HG02642 (cell line): ENCODE results near the gene DLX1.
"Not testable (repeated sequence)": the region's sequence is repeated elsewhere in the genome, so short reads cannot be mapped to it uniquely, and the experiment has no call there.

Source experiments
- ATAC-seq: cut with Tn5 transposase; IDR thresholded peaks from one replicate; pipeline ENCODE4 v1.9.1; 2021; ENCODE audit warnings: mild to moderate bottlenecking; ENCODE audit not compliant: unreplicated experiment, poor library complexity

The DLX1 gene

DNA sequence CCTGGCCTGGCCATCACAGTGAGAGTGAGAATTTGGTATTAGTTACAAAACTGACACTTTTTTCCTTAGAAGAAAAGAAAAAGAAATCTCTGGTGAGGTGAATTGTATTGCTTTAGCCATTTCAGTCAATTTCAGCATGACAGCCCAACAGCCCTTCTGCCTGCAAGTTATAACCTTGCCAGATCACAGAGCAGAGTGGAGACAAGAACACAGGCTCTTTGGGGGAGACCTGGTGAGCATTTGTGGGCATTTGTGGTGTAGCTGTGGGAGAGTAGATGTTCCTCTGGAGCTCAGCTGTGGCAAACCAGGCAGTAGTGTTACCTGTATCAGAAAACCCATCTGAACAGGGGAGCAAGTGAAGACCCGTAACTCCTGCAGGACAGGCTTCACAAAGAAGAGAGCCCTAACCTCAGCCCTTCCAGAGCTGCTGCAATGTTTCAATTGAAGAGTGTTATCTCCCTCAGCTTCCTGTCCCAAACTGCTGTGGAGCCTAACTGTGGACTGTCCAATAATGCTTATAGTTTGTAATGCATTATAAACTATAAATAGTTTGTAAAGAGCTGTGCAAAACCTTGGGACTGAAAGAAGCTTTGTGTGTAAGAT, 22.8 kb upstream of the DLX1 start:
- ATAC-seq: no peak

DNA sequence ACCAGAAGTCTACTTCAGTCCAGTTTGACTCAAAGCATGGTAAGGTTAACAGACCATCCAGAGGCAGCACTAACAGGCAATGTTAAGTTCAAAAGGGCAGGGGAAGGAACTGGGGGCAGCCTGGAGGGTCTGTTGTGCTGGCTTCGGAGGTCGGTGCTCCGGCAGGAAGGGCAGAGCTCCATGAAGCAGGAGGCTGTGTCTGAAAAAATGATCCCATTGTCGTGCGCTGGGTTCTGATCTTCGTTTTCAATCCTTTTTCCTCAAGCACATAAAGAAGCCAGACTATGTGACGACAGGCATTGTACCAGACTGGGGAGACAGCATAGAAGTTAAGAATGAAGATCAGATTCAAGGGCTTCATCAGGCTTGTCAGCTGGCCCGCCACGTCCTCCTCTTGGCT, 21.9 kb upstream of the DLX1 start:
- ATAC-seq: no peak

DNA sequence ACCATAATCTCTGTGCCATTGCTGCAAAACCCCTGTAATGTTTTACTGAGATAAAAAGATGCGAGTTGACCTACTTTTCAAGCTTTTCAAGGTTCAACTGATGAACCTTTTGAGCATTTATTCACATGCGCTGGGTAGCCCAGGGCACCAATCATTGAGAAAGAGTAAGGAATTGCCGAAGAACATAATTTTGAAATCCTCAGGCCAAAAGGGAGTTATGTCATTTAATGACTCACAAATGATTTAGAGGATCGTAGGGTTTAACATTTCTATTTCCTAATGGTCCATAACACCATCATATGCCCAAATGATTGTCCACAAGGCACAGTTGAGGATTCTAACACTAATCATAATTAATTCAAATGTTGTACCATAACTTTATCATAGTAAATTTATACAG, 20.2 kb upstream of the DLX1 start:
- no peak for ATAC-seq

DNA sequence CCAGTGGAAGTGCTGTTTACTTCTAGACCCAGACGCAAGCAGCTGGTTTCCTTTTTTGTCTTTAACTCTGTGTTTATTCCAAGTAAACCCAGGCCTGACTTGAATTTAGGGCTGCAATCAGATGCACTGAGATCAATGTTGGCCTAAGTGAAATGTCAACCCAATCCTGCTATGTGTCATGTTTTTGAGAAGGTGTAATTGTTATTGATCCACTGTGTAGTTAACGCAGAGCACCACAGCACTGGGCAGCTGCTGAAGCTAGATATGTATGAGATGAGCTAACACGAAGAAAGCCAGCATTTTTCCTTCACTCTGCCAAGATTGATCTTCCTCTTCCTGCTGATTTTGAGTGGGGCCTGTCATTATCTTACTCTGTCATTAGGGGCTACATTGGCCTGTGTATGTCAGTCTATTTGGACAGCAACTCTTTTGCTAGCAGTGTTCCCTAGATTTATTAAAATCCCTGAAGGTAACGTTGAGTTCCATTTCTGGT, 18.9 kb upstream of the DLX1 start:
- ATAC-seq: no peak

DNA sequence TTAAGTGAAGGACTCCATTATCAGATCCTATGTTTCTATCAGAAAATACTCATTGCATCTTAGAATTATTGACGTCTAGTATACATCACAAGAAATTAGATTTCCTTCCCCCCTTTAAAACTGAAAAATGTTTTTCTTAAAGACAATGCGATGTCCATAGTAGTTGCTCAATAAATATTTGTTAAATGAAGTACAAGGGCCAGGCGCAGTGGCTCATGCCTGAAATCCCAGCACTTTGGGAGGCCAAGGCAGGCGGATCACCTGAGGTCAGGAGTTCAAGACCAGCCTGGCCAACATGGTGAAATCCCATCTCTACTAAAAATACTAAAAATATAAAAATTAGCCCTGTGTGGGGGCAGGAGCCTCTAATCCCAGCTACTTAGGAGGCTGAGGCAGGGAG, 17.4 kb upstream of the DLX1 start:
- ATAC-seq: not testable (repeated sequence)

DNA sequence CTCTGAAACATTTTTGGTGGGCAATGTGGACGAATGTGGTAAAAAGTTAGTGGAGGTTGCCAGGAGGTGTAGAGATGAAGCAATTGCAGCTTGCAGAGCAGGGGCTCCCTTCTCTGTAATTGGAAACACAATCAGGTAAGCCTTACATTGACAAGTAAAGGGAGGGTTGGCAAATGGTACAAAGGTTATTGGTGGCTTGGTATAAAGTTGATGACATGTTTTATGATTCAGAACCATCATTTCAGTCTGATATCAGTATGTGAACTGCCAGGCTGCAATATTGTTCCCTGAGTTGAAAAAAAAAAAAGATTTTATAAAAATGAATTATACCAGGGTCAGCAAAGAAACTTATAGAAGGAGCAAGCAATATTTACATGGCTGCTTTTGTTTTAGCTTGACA, 14.4 kb upstream of the DLX1 start:
- no peak for ATAC-seq

DNA sequence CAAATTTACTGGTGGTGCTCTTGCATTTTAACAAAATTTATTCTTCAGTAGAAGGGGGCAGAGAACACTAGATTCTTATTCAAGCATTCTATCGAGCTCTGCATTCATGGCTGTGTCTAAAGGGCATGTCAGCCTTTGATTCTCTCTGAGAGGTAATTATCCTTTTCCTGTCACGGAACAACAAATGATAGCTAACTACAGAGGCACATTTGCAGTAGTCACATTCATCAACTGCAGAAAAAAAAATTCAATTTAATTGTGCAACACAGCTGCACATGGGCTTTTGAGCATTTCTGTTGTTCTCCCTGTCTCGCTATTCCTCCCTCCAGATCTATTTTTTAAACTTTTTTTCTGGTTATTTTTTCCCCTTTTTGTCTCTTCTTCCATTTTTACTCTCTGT, 13.0 kb upstream of the DLX1 start:
- no peak for ATAC-seq

DNA sequence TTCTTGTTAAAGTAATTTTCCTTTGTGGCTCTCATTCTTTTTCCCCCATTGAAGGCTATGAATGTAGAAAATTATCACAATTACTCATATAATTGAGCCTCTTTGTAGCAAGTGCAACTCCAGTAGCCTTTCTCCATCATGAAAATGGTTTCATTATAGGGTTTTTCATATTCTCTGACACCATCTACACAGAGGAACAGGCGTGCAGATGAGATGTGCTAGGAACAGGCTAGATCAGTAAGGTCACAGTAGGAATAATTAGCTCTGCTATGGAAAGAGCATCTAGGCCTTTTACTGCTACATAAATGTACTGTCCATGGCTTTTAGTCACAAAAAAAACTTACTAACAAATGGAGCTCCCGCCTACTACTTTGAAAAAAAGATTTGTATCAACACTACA, 12.6 kb upstream of the DLX1 start:
- no peak for ATAC-seq

DNA sequence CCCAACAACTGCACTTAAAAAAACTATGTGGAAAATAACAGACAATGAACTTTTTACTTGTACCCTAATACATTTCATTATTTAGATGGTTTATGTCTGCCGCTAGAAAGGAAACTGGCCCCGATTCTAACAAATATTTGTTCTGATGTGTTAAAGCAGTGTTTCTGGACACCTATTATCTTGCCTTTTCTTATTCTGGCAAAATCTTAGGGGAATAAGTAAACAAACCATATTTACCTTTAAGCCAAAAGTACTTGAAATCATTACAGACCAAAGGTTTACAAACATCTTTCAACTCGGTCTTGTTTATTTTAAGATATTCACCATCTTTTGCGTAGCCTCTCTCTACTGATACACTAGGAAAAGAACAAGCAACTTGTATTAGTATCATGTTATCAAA, 11.8 kb upstream of the DLX1 start:
- ATAC-seq: no peak

DNA sequence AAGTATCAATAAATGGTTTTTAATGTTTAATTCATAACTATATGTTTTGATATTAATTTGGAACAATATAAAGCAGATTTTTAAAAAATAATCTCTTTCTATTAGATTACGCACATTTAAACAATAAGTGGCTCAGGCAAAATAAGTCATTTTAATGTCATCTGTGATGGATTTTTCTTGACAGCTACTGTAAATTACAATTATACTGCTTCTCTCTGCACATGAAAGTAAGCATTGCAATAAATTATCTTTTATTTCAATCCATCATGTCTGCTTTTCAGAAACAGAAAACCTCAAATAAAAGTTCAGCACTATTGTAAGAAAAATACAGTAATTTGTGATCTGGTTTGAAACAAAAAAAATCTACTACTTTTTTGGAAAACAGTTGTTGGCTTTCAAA, 11.1 kb upstream of the DLX1 start:
- no peak for ATAC-seq

DNA sequence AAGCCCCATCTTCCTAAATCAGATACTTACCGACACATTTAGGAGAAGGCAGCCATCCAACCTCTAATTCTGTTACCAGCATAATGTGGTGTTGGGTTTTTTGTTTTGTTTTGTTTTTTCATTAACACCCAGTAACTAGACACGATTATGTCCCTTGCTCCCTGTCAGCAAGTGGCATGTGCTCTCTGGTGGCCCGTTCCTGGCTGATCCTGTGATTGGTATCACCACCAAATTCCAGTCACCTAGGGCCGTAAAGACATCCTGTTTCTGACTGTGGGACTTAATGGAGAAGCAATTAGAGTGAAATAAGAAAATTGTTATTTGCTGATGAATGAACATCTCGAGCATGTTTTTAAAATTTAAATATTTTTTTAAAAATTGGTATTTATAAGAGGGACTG, 5.9 kb upstream of the DLX1 start:
- no peak for ATAC-seq

DNA sequence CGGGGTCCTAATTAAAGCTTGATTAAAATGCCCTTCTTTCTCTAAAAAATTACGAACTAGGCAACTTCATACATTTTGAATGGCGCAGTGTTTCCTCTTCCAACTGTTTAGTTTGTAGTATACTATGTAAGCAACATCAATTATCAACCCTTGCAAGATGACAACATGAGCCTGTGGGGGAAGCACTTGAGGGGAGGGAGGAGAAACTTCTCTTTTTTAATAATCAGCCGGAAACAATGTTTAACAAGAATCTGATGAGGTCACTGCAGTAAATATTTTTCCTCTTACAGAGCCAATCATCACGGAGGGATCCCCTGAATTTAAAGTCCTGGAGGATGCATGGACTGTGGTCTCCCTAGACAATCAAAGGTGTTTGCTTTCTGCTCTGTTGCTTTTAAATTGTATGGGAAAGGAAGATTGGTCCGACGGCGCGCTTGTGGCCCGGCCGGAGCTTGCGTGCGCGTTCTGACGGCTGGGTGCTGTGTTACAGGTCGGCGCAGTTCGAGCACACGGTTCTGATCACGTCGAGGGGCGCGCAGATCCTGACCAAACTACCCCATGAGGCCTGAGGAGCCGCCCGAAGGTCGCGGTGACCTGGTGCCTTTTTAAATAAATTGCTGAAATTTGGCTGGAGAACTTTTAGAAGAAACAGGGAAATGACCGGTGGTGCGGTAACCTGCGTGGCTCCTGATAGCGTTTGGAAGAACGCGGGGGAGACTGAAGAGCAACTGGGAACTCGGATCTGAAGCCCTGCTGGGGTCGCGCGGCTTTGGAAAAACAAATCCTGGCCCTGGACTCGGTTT, 5.3 kb upstream of the DLX1 start:
- no peak for ATAC-seq

DNA sequence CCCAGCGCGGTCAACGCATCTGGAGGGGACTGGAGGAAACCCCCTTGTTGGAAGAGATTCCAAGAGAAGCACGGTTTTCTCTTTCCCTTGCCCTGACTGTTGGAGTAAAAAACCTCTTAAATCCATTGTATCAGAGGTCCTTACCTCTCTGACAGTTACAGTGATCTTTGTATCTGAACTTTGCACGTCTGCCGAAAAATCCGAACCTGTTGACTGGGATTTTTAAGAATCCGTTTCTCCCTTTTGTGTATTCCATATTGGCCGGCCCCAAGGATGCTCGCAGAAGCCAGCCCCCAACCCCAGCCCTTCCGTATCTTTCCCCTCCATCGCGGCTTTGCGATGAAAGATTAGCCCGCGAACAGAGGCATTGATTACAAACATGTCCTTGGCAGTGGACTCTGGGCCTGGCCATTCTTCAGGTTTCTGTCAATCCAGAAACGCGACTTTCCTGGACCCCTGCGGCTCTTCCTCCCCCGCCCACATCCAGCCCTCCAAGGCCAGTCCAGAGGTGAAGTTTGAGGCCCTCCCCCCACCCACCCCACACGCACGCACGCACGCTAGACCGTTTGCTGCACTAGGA, 4.6 kb upstream of the DLX1 start:
- ATAC-seq: no peak

DNA sequence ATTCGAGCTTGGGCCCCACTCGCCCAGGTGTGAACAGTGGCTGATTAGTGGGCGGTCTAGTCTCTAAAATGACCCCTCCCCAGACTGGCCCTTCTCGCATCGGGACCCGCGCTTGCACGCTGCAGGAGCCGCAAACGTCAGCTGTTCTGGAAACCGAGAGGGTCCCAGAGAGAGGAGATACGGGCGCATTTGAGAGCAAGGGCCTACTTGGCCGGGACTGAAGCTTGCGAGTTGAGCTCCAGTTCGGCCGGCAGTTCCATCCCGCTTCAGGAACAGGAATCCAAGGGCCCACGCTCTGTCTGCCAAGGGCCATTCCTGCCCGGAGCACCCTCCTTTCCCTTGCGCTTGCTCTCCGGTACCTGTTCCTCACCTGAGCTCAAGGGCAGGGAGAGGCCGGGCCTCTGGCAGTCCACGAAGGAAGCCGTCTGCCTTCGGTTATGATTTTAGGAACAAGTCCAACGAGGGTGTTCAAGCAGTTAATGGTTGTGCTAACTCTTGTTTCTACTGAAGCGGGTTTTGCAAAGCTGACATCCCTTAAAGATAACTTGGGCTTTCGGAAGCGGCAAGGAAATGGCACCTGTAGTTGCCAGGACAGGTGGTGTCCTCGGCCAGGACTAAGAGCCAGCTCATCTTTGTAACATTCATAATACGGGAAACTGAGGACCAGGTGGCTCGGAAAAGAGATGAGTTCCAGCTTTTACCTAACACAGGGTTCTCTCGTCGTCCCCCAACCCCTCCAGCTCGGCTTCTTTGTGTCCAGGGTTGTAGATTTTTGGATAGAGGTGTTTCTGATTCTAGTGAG, 3.9 kb upstream of the DLX1 start:
- ATAC-seq: no peak

DNA sequence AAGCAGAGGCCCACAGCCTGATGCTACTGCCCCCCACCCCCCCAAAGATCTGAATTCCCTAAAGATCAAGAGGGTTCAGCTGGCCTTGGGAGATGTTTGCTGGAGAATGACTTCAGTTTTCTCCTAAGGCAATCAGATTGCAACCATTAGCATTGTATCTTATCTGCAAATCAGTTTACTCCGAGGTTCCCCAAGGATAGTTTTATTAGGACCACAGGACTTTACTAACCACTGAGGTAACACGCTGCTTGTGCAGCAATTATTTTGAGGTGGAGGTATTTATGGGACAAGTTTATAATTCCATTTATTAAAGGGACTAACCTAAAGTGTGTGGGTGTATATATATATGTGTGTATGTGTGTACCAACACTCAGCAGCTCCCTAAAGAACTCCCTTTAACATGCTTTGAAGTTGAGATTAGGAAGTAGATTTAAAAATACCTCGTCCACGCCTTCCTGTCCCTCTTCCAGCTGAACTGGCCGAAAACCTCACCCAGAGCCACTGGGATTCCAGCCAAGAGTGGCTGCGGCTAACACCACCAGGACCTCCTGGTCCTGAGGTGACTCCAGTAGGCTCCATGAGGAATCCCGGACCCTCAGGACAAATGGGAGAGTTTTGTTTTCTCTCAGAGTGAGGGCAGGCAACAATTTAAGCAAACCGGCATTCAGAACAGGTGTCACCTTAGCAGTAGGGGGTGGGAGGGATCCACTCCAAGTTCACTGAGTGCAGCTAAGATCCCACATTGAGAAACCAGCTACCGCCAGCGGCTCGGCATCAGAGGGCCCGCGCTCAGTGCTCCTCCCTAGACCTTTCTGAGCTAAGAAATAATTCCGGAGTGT, 3.0 kb upstream of the DLX1 start:
- no peak for ATAC-seq

DNA sequence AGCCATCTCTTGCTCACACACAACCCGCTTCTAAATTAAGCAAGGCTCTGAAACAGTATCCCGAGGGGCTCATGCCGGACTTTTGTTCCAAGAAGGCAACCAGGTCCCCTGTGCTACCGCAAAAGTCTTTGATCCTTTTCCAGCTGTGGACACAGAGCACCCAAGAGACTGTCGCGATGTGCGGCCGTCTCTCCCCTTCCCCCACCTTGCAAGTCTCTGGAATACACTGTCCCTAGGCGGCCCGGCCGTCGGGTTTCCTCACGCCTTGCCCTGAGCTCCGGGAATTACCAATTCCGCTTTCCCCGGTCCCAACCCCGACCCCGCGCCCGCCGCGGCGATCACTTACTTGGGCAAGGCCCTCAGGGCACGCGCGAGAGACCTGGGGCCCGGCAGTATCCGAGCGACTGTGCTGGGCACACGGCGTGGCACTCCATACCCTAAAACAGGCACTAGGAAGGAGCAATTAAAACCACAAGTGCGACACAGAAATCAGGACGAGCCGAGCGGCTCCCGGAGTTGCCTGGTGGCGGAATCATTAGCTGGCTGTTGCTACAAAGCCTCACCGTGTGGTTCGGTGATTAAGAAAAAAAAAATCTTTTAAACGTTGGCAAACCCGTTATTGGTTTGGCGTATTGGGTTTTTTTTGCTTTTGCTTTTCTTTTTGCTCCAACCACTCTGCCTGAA, 2.2 kb upstream of the DLX1 start:
- no peak for ATAC-seq

DNA sequence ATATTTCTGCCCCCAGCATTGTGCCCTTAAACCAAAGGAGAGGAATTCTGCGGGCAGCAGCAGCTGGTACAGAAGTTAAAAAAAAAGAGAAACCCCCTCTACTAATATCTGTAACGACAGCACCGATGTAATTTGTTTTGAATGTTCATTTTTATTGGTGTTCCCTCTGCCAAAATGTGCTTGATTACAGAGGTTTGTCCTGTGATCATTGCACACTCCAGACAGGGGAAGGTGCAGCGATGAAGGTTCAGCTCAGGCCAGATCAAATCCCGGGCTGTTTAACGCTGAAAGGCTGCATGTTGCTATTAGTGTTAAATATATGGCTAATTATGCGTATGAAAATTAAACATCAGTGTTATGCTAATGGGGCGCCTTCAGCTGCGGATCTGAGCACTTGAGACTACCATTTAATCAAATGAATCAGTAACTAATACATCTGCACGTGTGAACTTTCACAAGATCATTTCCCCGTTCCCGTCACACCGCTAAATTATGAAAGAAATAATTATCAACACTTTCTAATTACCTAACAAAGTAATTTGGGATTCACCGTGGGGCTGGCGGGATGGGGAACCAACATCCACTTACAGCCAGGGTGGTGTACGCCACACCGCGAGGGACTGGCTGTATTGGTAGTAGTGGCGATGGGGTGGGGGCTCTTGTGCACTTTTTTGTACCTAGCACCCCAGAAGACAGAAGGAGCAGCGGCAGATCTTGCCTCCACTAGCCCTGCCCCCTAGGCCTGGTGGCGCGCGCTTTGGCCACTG, 1.5 kb upstream of the DLX1 start:
- ATAC-seq: no peak

DNA sequence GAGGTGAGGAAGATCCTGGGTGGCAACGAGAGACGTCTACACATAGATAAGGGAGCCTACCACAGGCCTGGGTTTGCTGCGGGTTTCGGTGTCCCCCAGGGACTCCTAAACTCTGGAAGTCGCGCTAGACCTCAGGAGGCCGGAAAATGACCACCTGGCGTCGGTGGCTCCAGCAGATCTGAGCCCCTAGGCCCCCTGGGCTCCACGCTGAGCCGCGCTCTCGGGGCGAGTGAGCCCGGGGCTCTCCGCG, 987 bp upstream of the DLX1 start:
- no peak for ATAC-seq
